Activated CD4-positive, alpha-beta T cell treated with anti-CD3 and anti-CD28 coated beads, Interleukin-2, amount 10 ng/mL, durations not matched to agents 7 days and 5 days (primary cell): ENCODE results near the gene TAP2. TPM values are rescaled to one million over a fixed set of nuclear protein-coding genes. Genes with fewer than 3 reads are reported as not detected.
"Not testable (repeated sequence)": the region's sequence is repeated elsewhere in the genome, so short reads cannot be mapped to it uniquely, and the experiment has no call there.

Experiments
- CTCF ChIA-PET: fragments of 350-600 bp; sonication (Branson Sonifier 250); formaldehyde crosslinking; loops from one replicate; lab custom pipeline; 2021; ENCODE audit warnings: antibody characterized with exemption; lab: Charles Lee
- POLR2A ChIA-PET: fragments of 350-600 bp; sonication (Branson Sonifier 250); formaldehyde crosslinking; loops from one replicate; lab custom pipeline; 2021; ENCODE audit warnings: antibody characterized with exemption; lab: Charles Lee
- DNase-seq: peaks from one replicate; pipeline ENCODE4 v3.0.0-alpha.2; 2020
- H3K27ac Mint-ChIP-seq: one replicate; pipeline ENCODE4 v1.8.0; 2021; ENCODE audit warnings: mild to moderate bottlenecking, moderate library complexity, mixed read lengths
- H3K27me3 Mint-ChIP-seq: one replicate; pipeline ENCODE4 v1.8.0; 2021; ENCODE audit warnings: mixed read lengths
- H3K36me3 Mint-ChIP-seq: one replicate; pipeline ENCODE4 v1.8.0; 2021; ENCODE audit warnings: low read depth, mixed read lengths
- H3K4me1 Mint-ChIP-seq: one replicate; pipeline ENCODE4 v1.8.0; 2021; ENCODE audit warnings: mixed read lengths
- H3K4me3 Mint-ChIP-seq: one replicate; pipeline ENCODE4 v1.8.0; 2021; ENCODE audit warnings: mild to moderate bottlenecking, moderate library complexity, mixed read lengths
- H3K9me3 Mint-ChIP-seq: one replicate; pipeline ENCODE4 v1.8.0; 2021; ENCODE audit warnings: mixed read lengths
- total RNA-seq, 2 experiments: library from RNA; stranded (reverse); gene quantifications; one replicate each; pipeline ENCODE4 v1.2.3, GENCODE V29; 2021

Gene TAP2
- 100 to 1,000 TPM; 332 to 337 TPM for total RNA-seq

DNA sequence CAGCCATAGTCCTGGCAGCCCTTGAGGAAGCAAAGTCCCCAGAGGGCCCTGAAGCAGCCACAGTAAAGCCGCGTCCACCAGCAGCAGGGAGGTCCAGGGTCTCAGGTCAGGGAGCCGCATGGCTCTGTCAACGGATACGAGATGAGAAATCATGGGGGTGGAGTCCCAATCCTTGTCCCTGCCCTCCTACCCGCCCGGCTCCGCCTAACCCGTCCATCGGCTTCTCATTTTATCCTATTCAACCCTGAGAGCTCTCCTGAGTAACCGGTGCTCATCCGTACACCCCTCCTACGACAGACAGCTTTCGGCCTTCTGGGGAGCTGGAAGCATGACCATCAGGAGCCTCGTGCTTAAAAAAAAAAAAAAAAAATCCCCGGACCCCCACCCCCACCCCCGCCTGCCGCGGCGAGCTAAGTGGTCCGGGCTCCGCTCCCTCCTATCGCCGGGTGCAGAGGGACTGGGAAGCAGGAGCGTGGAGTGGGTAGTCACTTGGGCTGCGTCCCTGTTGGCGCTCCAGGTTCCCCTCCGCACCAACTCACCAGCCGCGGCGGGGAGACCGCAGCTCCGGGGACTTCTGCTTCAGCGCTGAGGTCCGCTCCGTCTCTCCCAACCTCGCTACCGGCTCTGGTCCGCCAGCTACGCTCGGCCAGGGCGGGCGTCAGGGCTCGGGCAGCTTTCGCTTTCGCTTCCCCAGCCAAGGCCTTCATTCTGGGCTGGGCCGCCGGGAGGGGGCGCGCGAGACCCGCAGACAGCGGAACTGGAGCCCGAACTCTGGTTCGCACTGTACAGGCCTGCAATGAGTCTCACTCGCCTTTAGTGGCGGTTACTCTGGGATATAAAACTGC, at the start of gene TAP2:
Gene TAP2 (minus strand): TSS at position 626 of the 845 bp plus-strand sequence. CDS start 506 bp downstream, at position 120.
- H3K4me1 Mint-ChIP-seq: peaks cover 84% of the 10 kb centered on the region

DNA sequence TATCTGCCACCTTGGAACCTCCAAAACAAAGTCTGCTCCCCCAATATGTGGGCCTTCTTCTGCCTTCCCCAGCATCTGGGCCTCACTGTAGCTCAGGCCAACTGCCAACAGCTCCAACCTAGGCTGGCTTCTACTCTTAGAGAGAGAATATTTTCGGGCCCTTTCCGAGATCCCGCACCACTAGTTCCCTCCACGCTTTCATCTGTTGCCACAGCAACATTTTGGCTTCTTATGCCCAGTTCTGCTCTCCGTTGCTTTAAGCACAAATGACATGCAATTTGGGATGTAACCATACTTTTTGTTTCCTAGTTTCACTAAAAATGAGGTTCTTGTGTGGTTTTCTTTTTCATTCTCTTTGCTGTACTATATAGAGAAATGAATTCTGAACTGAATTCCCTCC, 49.1 kb upstream of the TAP2 start:
- CTCF ChIA-PET: interaction anchor here (0.6 kb wide), 1 partner anchor 70 kb away, joined by 3 read pairs; no protein-coding TSS in a partner anchor
- POLR2A ChIA-PET: no interaction called here
- Mint-ChIP-seq H3K4me3 (no peak overlapping the region), H3K27me3 (peaks cover 20% of the 10 kb centered on the region), H3K4me1 (peaks cover 4% of the 10 kb centered on the region), H3K9me3 (no peaks in the 10 kb centered on the region), H3K36me3 (no peaks in the 10 kb centered on the region), H3K27ac (no peak overlapping the region)
- DNase-seq: no peak

More for the DNA sequence above, at the start of gene TAP2:
- CTCF ChIA-PET: interaction anchor here (0.5 to 3.9 kb wide), 49 partner anchors 9 to 1195 kb away, joined by 3 to 171 read pairs (median 4); partner anchors contain the start of genes B3GALT4, BRD2, HLA-DMA and PFDN6
- Mint-ChIP-seq H3K27ac (peak within 1 kb of the TSS; percentile 100), H3K4me3 (peak within 1 kb of the TSS; percentile 89), H3K36me3 (peaks cover 78% of the 10 kb centered on the region), H3K27me3 (no peaks in the 10 kb centered on the region), H3K9me3 (no peaks in the 10 kb centered on the region)
- POLR2A ChIA-PET: interaction anchor here (0.6 to 3.6 kb wide), 9 partner anchors 13 to 133 kb away, joined by 3 to 37 read pairs (median 5); partner anchors contain the start of genes PSMB9 and TAP1
- DNase-seq: peak; percentile 97

DNA sequence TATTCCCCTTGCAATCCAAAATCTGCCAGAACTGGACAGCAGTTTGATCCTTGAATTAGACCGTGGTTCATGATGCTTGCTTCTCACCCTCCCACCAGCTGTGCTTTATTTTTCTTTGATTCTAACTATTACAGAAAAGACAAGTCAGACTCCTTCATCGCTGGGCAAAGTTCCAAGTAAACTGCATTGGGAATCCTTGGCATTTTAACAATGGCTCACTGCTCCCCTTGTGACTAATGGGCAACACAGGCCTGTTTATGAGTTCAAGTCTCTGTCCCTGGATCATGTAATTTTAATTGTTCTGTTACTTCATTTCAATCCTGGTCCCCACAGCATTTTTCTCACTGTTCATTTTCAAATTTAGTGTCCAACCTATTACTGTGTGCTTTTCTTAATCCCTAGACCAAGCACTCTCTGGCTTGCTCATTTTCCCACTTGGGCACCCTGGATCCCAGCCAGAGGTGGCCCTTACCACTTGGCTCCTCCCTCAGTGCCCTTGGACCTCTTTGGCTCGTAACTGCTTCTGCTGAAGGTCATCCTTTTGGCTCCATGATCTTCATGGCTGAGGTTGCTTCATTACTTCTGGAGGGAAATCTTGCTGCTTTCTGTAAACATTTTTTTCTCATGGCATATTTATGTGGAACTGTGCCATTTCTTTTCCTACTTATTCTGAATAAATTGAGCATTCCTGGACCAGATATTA, 48.3 kb upstream of the TAP2 start:
- no peaks in the 10 kb centered on the region for H3K36me3 Mint-ChIP-seq
- ChIA-PET POLR2A (no interaction called here), CTCF (interaction anchor here (0.6 to 2.0 kb wide), 6 partner anchors 48 to 98 kb away, joined by 3 to 11 read pairs (median 5); partner anchors contain the start of gene TAP2)
- H3K4me1 Mint-ChIP-seq: peaks cover 4% of the 10 kb centered on the region
- no peak for DNase-seq
- H3K9me3 Mint-ChIP-seq: no peaks in the 10 kb centered on the region
- H3K4me3 Mint-ChIP-seq: no peak overlapping the region
- H3K27ac Mint-ChIP-seq: no peak overlapping the region
- H3K27me3 Mint-ChIP-seq: peaks cover 19% of the 10 kb centered on the region

DNA sequence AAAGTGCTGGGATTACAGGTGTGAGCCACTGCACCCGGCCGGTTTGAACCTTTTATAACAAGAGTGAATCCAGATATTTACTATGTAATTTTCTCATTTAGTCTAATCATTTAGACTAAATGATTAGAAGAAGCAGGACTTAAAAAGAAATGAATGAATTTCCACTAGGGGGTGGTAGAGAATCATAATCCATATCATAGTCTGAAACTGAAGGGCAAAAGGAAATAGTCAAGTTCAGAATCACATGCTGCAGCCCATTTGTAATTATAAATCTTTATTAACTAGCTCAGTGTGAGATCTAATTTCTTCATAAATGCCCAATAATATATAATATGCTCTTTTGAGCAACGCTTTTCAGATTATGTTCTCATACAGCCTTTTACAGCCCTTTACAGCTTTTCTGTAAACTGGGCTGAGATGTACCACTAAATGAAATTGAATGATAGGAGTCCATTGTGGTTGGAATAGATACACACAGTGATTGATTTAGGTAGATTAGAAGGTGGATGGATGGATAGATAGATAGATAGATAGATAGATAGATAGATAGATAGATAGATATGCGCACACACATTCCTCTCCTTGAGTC, 47.3 kb upstream of the TAP2 start:
- no peak overlapping the region for H3K27ac Mint-ChIP-seq
- H3K27me3 Mint-ChIP-seq: peaks cover 14% of the 10 kb centered on the region
- POLR2A ChIA-PET: no interaction called here
- CTCF ChIA-PET: interaction anchor here (0.5 to 2.0 kb wide), 8 partner anchors 9 to 99 kb away, joined by 3 to 11 read pairs (median 4); partner anchors contain the start of gene TAP2
- peaks cover 4% of the 10 kb centered on the region for H3K4me1 Mint-ChIP-seq
- peaks cover under 1% of the 10 kb centered on the region for H3K36me3 Mint-ChIP-seq
- H3K9me3 Mint-ChIP-seq: no peaks in the 10 kb centered on the region
- no peak overlapping the region for H3K4me3 Mint-ChIP-seq
- no peak for DNase-seq

DNA sequence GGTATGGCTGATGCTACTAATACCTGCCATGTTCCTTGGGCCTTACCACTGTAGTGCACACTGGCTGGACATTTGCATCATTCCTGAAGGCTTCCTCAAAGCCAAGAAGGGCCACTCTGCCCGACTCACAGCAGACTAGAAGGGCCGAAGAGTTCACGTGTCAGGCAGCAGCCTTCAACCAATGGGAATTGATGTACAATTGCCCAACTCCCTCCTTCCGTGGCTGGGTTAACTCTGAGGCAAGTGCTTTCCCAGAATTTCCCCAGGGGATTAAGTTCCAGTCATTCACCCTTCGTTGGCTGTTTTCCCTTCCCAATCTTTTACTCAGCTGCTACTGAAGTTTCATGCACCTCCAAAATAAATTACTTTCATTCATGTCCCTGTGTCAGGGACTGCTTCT, 45.2 kb upstream of the TAP2 start:
- peaks cover 14% of the 10 kb centered on the region for H3K36me3 Mint-ChIP-seq
- H3K27me3 Mint-ChIP-seq: peaks cover 4% of the 10 kb centered on the region
- CTCF ChIA-PET: no interaction called here
- POLR2A ChIA-PET: no interaction called here
- DNase-seq: no peak
- H3K27ac Mint-ChIP-seq: no peak overlapping the region
- no peak overlapping the region for H3K4me3 Mint-ChIP-seq
- H3K4me1 Mint-ChIP-seq: peaks cover 4% of the 10 kb centered on the region
- H3K9me3 Mint-ChIP-seq: no peaks in the 10 kb centered on the region

DNA sequence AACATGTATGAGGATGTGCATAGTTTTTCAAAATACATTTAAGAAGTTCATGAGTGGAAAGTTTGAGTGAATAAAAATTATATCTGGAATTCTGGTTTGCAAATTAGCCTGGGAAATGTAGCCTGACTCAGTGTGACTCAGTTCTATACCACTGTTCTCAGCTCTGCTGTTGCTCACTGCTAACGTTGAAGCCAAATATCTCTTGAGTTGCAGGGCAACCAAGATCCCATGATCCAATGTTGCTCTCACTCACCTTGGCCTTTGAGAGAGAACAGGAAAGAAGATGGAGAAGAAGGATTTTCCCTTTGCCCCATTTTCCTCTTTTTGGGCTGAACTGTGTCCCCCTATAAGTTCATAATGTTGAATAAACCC, 44.3 kb upstream of the TAP2 start:
- POLR2A ChIA-PET: no interaction called here
- Mint-ChIP-seq H3K9me3 (no peaks in the 10 kb centered on the region), H3K4me1 (peaks cover 4% of the 10 kb centered on the region), H3K27ac (no peak overlapping the region), H3K36me3 (peaks cover 15% of the 10 kb centered on the region), H3K4me3 (no peak overlapping the region), H3K27me3 (peaks cover 4% of the 10 kb centered on the region)
- CTCF ChIA-PET: interaction anchor here (1.3 to 1.6 kb wide), 2 partner anchors 51 to 102 kb away, joined by 5 to 6 read pairs; no protein-coding TSS in a partner anchor
- no peak for DNase-seq

DNA sequence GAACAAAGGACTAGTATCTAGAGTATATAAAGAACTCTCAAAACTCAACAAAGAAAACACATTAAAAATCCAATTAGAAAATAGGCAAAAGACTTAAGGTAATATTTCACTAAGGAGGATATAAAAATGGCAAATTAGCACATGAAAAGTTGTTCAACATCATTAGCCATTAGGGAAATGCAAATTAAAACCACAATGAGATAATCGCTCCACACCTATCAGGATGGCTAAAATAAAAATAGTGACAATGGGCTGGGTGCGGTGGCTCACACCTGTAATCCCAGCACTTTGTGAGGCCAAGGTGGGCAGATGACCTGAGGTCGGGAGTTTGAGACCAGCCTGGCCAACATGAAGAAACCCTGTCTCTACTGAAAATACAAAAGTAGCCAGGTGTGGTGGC, 42.4 kb upstream of the TAP2 start:
- CTCF ChIA-PET: interaction anchor here (0.6 to 1.2 kb wide), 4 partner anchors 13 to 1111 kb away, joined by 3 to 5 read pairs (median 4); no protein-coding TSS in a partner anchor
- H3K27me3 Mint-ChIP-seq, H3K27ac Mint-ChIP-seq, H3K4me3 Mint-ChIP-seq, H3K4me1 Mint-ChIP-seq, H3K9me3 Mint-ChIP-seq, DNase-seq: not testable (repeated sequence)
- peaks cover 16% of the 10 kb centered on the region for H3K36me3 Mint-ChIP-seq
- POLR2A ChIA-PET: interaction anchor here (0.6 kb wide), 1 partner anchor 408 kb away, joined by 3 read pairs; the partner anchor contains the start of gene WDR46

DNA sequence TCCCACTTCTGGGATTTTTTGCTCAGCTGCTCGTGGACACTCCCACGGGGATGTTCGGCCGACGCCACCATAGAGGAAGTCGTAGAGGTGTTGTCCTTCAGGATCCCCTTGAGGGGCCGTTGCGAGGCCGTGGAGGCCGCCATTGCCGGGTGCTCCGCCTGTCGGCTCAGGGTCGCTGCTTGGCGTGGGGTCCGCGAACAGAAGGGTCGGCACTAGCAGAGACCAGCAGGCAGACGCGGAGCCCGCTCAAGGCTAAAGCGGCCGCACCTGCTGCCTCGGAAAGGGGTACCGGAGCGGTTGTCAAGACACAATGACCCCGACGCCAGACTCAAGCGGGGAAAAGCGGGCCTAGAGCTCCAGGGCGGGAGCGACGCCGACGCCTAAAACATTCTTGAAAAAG, 41.2 kb upstream of the TAP2 start:
- Mint-ChIP-seq H3K9me3 (no peaks in the 10 kb centered on the region), H3K27me3 (peaks cover 2% of the 10 kb centered on the region), H3K4me3 (no peak overlapping the region), H3K27ac (no peak overlapping the region), H3K36me3 (peaks cover 16% of the 10 kb centered on the region), H3K4me1 (no peaks in the 10 kb centered on the region)
- POLR2A ChIA-PET: interaction anchor here (1.1 kb wide), 1 partner anchor 92 kb away, joined by 3 read pairs; no protein-coding TSS in a partner anchor
- CTCF ChIA-PET: interaction anchor here (1.2 to 1.5 kb wide), 3 partner anchors 12 to 105 kb away, joined by 3 to 5 read pairs (median 4); no protein-coding TSS in a partner anchor
- DNase-seq: no peak

DNA sequence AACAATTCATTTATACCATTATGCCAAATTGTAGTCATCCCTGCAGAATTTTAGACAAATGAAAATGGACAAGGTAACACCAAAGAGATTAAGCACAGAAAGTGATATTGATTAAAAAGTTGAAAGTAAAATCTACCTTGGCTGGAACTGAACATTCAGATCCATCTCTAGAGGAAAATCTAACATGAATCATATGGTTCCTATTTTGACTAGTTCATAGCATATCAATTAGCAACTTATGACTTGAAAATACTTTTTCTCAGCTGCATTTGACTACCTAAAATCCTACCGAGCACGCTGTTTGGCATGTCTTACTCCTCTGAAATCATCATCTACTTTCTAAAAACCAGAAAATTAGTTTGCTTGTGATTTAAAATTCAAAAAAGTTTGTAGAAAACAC, 38.1 kb upstream of the TAP2 start:
- no peak for DNase-seq
- no peak overlapping the region for H3K27ac Mint-ChIP-seq
- CTCF ChIA-PET: interaction anchor here (0.5 to 1.6 kb wide), 5 partner anchors 29 to 527 kb away, joined by 3 to 4 read pairs (median 4); partner anchors contain the start of gene TAP2
- POLR2A ChIA-PET: no interaction called here
- H3K9me3 Mint-ChIP-seq: no peaks in the 10 kb centered on the region
- no peaks in the 10 kb centered on the region for H3K4me1 Mint-ChIP-seq
- H3K27me3 Mint-ChIP-seq: peaks cover 11% of the 10 kb centered on the region
- no peak overlapping the region for H3K4me3 Mint-ChIP-seq
- H3K36me3 Mint-ChIP-seq: peaks cover 19% of the 10 kb centered on the region

DNA sequence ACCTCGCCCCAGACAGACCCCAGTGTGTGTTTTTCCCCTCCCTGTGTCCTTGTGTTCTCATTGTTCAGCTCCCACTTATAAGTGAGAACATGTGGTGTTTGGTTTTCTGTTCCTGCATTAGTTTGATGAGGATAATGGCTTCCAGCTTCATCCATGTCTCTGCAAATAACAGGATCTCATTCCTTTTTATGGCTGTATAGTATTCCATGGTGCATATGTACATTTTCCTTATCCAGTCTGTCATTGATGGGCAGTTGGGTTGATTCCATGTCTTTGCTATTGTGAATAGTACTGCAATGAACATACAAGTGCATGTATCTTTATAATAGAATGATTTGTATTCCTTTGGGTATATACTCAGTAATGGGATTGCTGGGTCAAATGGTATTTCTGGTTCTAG, 35.4 kb upstream of the TAP2 start:
- H3K4me1 Mint-ChIP-seq, H3K4me3 Mint-ChIP-seq, DNase-seq, POLR2A ChIA-PET, H3K9me3 Mint-ChIP-seq, H3K27ac Mint-ChIP-seq, H3K36me3 Mint-ChIP-seq: not testable (repeated sequence)
- peaks cover 21% of the 10 kb centered on the region for H3K27me3 Mint-ChIP-seq
- CTCF ChIA-PET: interaction anchor here (2.1 kb wide), 1 partner anchor 35 kb away, joined by 9 read pairs; the partner anchor contains the start of gene TAP2

DNA sequence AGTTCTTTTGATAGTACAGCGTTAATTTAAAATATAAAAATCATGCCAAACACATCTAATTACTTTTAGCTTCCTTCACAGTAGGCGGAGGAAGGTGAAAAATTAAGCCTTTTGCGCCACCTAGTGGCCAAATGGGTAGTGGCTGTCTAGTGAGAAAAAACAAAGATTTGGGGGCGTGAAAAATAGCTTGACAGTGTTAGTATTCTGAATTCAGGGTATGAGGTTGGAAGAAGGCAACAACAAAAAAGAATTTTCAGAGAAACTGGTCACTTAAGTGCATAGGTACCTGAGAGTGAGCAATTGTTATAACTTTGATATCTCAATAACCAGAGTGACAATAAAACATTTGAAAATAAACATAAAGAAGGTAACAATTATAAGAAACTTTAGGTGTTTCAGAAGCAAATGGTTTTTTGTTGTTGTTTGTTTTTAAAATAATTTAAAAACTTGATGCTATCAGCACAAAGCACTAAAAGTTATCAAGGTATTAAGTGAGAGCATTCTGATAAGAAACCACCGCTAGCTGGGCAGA, 29.8 kb upstream of the TAP2 start:
- peak; percentile 92 for DNase-seq
- Mint-ChIP-seq H3K36me3 (peaks cover 8% of the 10 kb centered on the region), H3K27me3 (peaks cover 14% of the 10 kb centered on the region), H3K4me3 (no peak overlapping the region), H3K27ac (no peak overlapping the region), H3K9me3 (no peaks in the 10 kb centered on the region), H3K4me1 (peaks cover 39% of the 10 kb centered on the region)
- ChIA-PET CTCF (interaction anchor here (0.6 to 7.6 kb wide), 29 partner anchors 11 to 116 kb away, joined by 3 to 97 read pairs (median 4); partner anchors contain the start of genes HLA-DMA, HLA-DMB, PSMB8 and PSMB9), POLR2A (interaction anchor here (0.6 to 2.6 kb wide), 7 partner anchors 15 to 116 kb away, joined by 3 to 19 read pairs (median 4); partner anchors contain the start of genes TAP1 and TAP2)
